B cell (primary cell): ENCODE data around the gene NUCKS1.

ENCODE experiments used
- EZH2 ChIP-seq: IDR thresholded peaks from 2 replicates; pipeline ENCODE4 v1.6.1; 2012; ENCODE audit warnings: borderline replicate concordance, low read depth, mild to moderate bottlenecking, moderate library complexity, low read length; ENCODE audit not compliant: insufficient read depth, poor library complexity, severe bottlenecking
- TF ChIP-seq, protein P1 (sequence below): fragments of 200-600 bp; IDR thresholded peaks from one replicate; pipeline ENCODE4 v1.8.0; 2022; ENCODE audit warnings: antibody characterized with exemption, mild to moderate bottlenecking

DNA sequence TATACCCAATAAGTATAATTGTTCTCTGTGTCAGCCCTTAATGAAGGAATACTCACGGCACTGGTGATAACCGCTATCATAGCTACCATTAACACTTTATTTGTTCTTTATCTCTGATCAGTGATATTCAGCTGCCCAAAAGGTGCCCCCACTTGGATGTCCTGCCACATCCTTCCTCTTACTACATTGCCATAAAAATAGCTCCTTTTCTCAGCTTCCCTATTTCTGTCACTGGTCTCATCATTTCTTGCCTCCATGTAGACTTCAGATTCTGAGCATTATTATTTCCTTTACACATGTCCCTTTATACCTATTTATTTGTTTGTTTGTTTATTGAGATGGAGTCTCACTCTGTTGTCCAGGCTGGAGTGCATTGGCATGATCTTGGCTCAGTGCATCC, 28.0 kb upstream of the NUCKS1 start:
- no peak for TF ChIP-seq EZH2
- TF ChIP-seq, protein P1, sequence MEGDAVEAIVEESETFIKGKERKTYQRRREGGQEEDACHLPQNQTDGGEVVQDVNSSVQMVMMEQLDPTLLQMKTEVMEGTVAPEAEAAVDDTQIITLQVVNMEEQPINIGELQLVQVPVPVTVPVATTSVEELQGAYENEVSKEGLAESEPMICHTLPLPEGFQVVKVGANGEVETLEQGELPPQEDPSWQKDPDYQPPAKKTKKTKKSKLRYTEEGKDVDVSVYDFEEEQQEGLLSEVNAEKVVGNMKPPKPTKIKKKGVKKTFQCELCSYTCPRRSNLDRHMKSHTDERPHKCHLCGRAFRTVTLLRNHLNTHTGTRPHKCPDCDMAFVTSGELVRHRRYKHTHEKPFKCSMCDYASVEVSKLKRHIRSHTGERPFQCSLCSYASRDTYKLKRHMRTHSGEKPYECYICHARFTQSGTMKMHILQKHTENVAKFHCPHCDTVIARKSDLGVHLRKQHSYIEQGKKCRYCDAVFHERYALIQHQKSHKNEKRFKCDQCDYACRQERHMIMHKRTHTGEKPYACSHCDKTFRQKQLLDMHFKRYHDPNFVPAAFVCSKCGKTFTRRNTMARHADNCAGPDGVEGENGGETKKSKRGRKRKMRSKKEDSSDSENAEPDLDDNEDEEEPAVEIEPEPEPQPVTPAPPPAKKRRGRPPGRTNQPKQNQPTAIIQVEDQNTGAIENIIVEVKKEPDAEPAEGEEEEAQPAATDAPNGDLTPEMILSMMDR: no peak
